PFSK-1 (cell line): Measurements from ENCODE around the gene TULP1.

Experiments used
- POLR2AphosphoS5 ChIP-seq: IDR thresholded peaks from 2 replicates; pipeline ENCODE4 v1.6.1; 2012; ENCODE audit warnings: low read depth, mild to moderate bottlenecking, control low read depth, low read length, moderate library complexity
- REST ChIP-seq, 2 experiments: IDR thresholded peaks; 2 replicates each; pipeline versions ENCODE4 v1.6.1 to v1.8.0; 2011 to 2012; ENCODE audit warnings: low read depth in 2 of 2, low read length in 2 of 2, control low read depth in 1 of 2, inconsistent platforms in 1 of 2, mild to moderate bottlenecking in 1 of 2, moderate library complexity in 1 of 2; ENCODE audit not compliant: insufficient read depth in 1 of 2
- SIN3A ChIP-seq: IDR thresholded peaks from 2 replicates; pipeline ENCODE4 v1.6.1; 2012; ENCODE audit warnings: mild to moderate bottlenecking, low read length, moderate library complexity, borderline replicate concordance; ENCODE audit not compliant: insufficient read depth

DNA sequence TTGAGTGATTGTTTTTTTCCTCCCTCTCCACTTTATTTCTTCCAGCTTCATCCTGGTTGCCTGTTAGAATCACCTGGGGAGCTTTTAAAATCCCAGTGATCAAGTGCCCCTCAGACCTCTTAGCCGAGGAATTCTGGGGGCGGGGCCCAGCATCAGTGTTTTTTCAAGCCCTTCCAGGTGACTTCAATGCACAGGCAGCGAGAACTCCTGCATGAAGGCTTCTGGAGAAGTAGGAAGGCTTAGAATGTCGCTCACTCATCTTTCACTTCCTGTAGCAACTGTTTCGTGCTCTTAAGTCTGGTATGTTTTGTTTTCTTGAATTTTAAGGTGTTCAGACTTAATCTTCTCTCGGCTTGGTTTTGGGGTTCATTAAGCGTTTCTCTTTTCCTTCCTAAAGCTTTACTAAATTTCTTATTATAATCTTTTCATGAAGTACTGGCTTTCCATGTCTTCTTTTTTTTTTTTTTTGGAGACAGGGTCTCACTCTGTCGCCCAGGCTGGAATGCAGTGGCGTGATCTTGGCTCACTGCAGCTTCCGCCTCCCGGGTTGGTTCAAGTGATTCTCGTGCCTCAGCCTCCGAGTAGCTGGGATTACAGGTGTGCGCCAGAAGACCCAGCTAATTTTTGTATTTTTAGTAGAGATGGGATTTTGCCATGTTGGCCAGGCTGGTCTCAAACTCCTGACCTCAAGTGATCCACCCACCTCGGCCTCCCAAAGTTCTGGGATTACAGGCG, 30.9 kb upstream of the TULP1 start:
- TF ChIP-seq POLR2AphosphoS5 = no peak
- no peak for TF ChIP-seq REST (IDR thresholded peaks at IDR 0.05; ENCODE audit: insufficient read depth in 1 of 2, low read depth in 2 of 2, low read length in 2 of 2)
- no peak for TF ChIP-seq SIN3A
